IMR-90 (cell line): ENCODE measurements around the gene HSD17B7. TPM values are rescaled to one million over a fixed set of nuclear protein-coding genes. Genes with fewer than 3 reads are reported as not detected.

Experiments
- ATAC-seq: fragments of 200-7000 bp; cut with Tn5 transposase; 2 replicates; pipeline ENCODE4 v1.9.1; 2020; ENCODE audit warnings: low read depth, mild to moderate bottlenecking, moderate library complexity
- BruUV-seq: library from RNA; stranded (reverse); fragments of 400-500 nt; replicated peaks from 2 replicates; lab custom pipeline; 2021; lab: Mats Ljungman, UMichigan
- CTCF ChIA-PET: fragments of 300-600 bp; formaldehyde crosslinking; extraction: SDS; loops from one replicate; lab custom pipeline; 2021; ENCODE audit warnings: antibody characterized with exemption; lab: Yijun Ruan, JAX
- POLR2A ChIA-PET: fragments of 300-600 bp; sonication (Branson Sonifier 250); formaldehyde crosslinking; loops from one replicate; lab custom pipeline; 2022; ENCODE audit warnings: antibody characterized with exemption; ENCODE audit not compliant: unreplicated experiment; lab: Charles Lee
- DNase-seq: peaks from one replicate; pipeline ENCODE4 v3.0.0; 2013
- H2AFZ ChIP-seq: replicated peaks from 2 replicates; pipeline ENCODE3; 2013; ENCODE audit warnings: low read length, mild to moderate bottlenecking; ENCODE audit not compliant: poor library complexity
- H2AK5ac ChIP-seq: 2 replicates; pipeline ENCODE4 v1.6.1; 2013; ENCODE audit warnings: low read depth, low read length, inconsistent platforms
- H2AK9ac ChIP-seq: replicated peaks from 2 replicates; pipeline ENCODE3; 2013; ENCODE audit warnings: mild to moderate bottlenecking, low read depth, low read length, moderate library complexity; ENCODE audit not compliant: poor library complexity
- H2BK120ac ChIP-seq: 2 replicates; pipeline ENCODE4 v1.6.1; 2013; ENCODE audit warnings: low read depth, low read length, inconsistent platforms
- H2BK15ac ChIP-seq: 3 replicates; pipeline ENCODE4 v1.6.1; 2013; ENCODE audit warnings: low read depth, low read length, inconsistent platforms
- H2BK20ac ChIP-seq: 2 replicates; pipeline ENCODE4 v1.6.1; 2013; ENCODE audit warnings: low read depth, mild to moderate bottlenecking, inconsistent platforms, low read length, moderate library complexity
- H2BK5ac ChIP-seq: 2 replicates; pipeline ENCODE4 v1.6.1; 2013; ENCODE audit warnings: mild to moderate bottlenecking, low read depth, low read length, inconsistent platforms; ENCODE audit not compliant: poor library complexity, severe bottlenecking
- H3K14ac ChIP-seq: replicated peaks from 2 replicates; pipeline ENCODE4 v1.6.1; 2013; ENCODE audit warnings: low read depth, low read length, inconsistent platforms
- H3K18ac ChIP-seq: 2 replicates; pipeline ENCODE4 v1.6.1; 2013; ENCODE audit warnings: low read depth, low read length, control low read depth
- H3K23ac ChIP-seq: 2 replicates; pipeline ENCODE4 v1.6.1; 2013; ENCODE audit warnings: low read depth, low read length, inconsistent platforms
- H3K27ac ChIP-seq: 2 replicates; pipeline ENCODE4 v1.5.1; 2013; ENCODE audit warnings: mild to moderate bottlenecking, control low read depth, low read length; ENCODE audit not compliant: insufficient read depth
- H3K27me3 ChIP-seq: 2 replicates; pipeline ENCODE4 v1.6.1; 2013; ENCODE audit warnings: low read length; ENCODE audit not compliant: control insufficient read depth, insufficient read depth
- H3K36me3 ChIP-seq: 2 replicates; pipeline ENCODE4 v1.6.1; 2013; ENCODE audit warnings: low read length, mixed read lengths; ENCODE audit not compliant: control insufficient read depth, insufficient read depth
- H3K4ac ChIP-seq: 2 replicates; pipeline ENCODE4 v1.6.1; 2013; ENCODE audit warnings: low read depth, low read length, inconsistent platforms
- H3K4me1 ChIP-seq: 2 replicates; pipeline ENCODE4 v1.6.1; 2013; ENCODE audit warnings: low read length, mixed read lengths; ENCODE audit not compliant: control insufficient read depth, insufficient read depth
- H3K4me2 ChIP-seq: 2 replicates; pipeline ENCODE4 v1.6.1; 2013; ENCODE audit warnings: low read depth, mild to moderate bottlenecking, control low read depth, low read length, moderate library complexity
- H3K4me3 ChIP-seq: 2 replicates; pipeline ENCODE4 v1.5.1; 2013; ENCODE audit warnings: low read depth, mild to moderate bottlenecking, control low read depth, low read length, moderate library complexity; ENCODE audit not compliant: insufficient read depth
- H3K56ac ChIP-seq: 2 replicates; pipeline ENCODE4 v1.6.1; 2013; ENCODE audit warnings: low read length, inconsistent platforms; ENCODE audit not compliant: insufficient read depth; ENCODE audit errors: extremely low read depth
- H3K79me1 ChIP-seq, 2 experiments: 2 replicates each; pipeline ENCODE4 v1.6.1; 2013; ENCODE audit warnings: low read length in 2 of 2, inconsistent platforms in 1 of 2, low read depth in 1 of 2
- H3K9ac ChIP-seq: 2 replicates; pipeline ENCODE4 v1.6.1; 2013; ENCODE audit warnings: low read depth, low read length, control low read depth
- H3K9me1 ChIP-seq: 2 replicates; pipeline ENCODE4 v1.6.1; 2013; ENCODE audit warnings: low read length, inconsistent platforms; ENCODE audit not compliant: insufficient read depth
- H3K9me3 ChIP-seq: 2 replicates; pipeline ENCODE4 v1.6.1; 2013; ENCODE audit warnings: low read length; ENCODE audit not compliant: control insufficient read depth, insufficient read depth
- H4K20me1 ChIP-seq: 2 replicates; pipeline ENCODE4 v1.6.1; 2013; ENCODE audit warnings: low read length, inconsistent platforms; ENCODE audit not compliant: insufficient read depth
- H4K5ac ChIP-seq: 2 replicates; pipeline ENCODE4 v1.6.1; 2013; ENCODE audit warnings: mild to moderate bottlenecking, low read depth, low read length, control low read depth
- H4K8ac ChIP-seq, 2 experiments: 2 replicates each; pipeline ENCODE4 v1.6.1; 2013; ENCODE audit warnings: low read depth in 2 of 2, low read length in 2 of 2, control low read depth in 1 of 2, inconsistent platforms in 1 of 2
- H4K91ac ChIP-seq: 2 replicates; pipeline ENCODE4 v1.6.1; 2013; ENCODE audit warnings: low read depth, low read length, inconsistent platforms; ENCODE audit not compliant: insufficient read depth
- FOS ChIP-seq: fragments of 150-350 bp; IDR thresholded peaks from 2 replicates; pipeline ENCODE4 v1.6.1; 2016; ENCODE audit warnings: low read depth, low read length
- MXI1 ChIP-seq: IDR thresholded peaks from 2 replicates; pipeline ENCODE4 v1.6.1; 2012; ENCODE audit warnings: low read depth, mild to moderate bottlenecking, low read length, moderate library complexity, borderline replicate concordance
- WGBS, 2 experiments: methylation state at CpG; one replicate each; pipeline versions ENCODE4 v1.1.5 to v1.1.7; 2013; ENCODE audit warnings: missing lambda C conversion rate in 2 of 2; ENCODE audit not compliant: insufficient read length in 1 of 2; ENCODE audit errors: extremely low coverage in 2 of 2; 5-methylcytosine and 5-hydroxymethylcytosine counted together
- dilution Hi-C: fragments of 300-500 bp; cut with HindIII; formaldehyde crosslinking; loops from one replicate; pipeline ENCODE4 v1.14.3; 2018; ENCODE audit warnings: low sequenced_read_pairs; ENCODE audit not compliant: unreplicated experiment
- in situ Hi-C: fragments of 300-500 bp; cut with MboI; formaldehyde crosslinking; loops from 3 replicates; pipeline ENCODE4 v1.14.3; 2019; ENCODE audit warnings: low sequenced_read_pairs, inconsistent platforms, mixed read lengths
- intact Hi-C: fragments of 100-400 bp; cut with micrococcal nuclease; formaldehyde crosslinking; loops from 2 replicates; pipeline ENCODE4 v1.10.0; 2022
- polyA plus RNA-seq, 3 experiments: library from polyadenylated mRNA; depleted of rRNA; stranded (reverse); fragments of >200 nt; gene quantifications; 2 replicates each; pipeline ENCODE4 v1.2.3, GENCODE V29; 2012; ENCODE audit warnings: low replicate concordance in 1 of 3
- total RNA-seq: library from RNA; depleted of rRNA; stranded (reverse); fragments of >200 nt; gene quantifications from 2 replicates; pipeline ENCODE4 v1.2.3, GENCODE V29; 2012

HSD17B7 gene
- total and polyA plus RNA-seq, 2 of the 4 experiments (the other 2 are of a cell fraction): 10.6 to 17.7 TPM

- peak overlapping the region; percentile 39 for H2AK9ac ChIP-seq
- TF ChIP-seq MXI1 (no peak), FOS (no peak)
- H3K79me1 ChIP-seq: peaks cover 14 to 40% of the 10 kb centered on the region in 2 experiments; a peak in 3 of 4 replicates
- no peak overlapping the region for H4K5ac ChIP-seq
- peaks cover 14% of the 10 kb centered on the region; the same call in 1 of the 2 replicates for H3K4me1 ChIP-seq
- H2BK5ac ChIP-seq: no peak overlapping the region
- no peak overlapping the region for H2BK20ac ChIP-seq
- no peak overlapping the region for H3K27ac ChIP-seq
- H3K4me2 ChIP-seq: no peak overlapping the region
- no peak overlapping the region for H3K4me3 ChIP-seq
- H3K4ac ChIP-seq: no peak overlapping the region
- H3K9me1 ChIP-seq: peaks cover 22% of the 10 kb centered on the region
- no peaks in the 10 kb centered on the region for H3K27me3 ChIP-seq
- dilution Hi-C loops: no loop called here
- BruUV-seq: no TSS peak
- CTCF ChIA-PET: interaction anchor here (0.7 kb wide), 1 partner anchor 122 kb away, joined by 4 read pairs; no protein-coding TSS in a partner anchor
- no peak for DNase-seq
- H3K18ac ChIP-seq: no peak overlapping the region
- no peak overlapping the region for H2BK15ac ChIP-seq
- no peak overlapping the region for H4K91ac ChIP-seq
- no CpG with 5 or more reads among the region's 1 CpG for WGBS, 2 experiments
- POLR2A ChIA-PET: no interaction called here
- no peaks in the 10 kb centered on the region for H3K9me3 ChIP-seq
- no peak overlapping the region for H3K9ac ChIP-seq
- H2BK120ac ChIP-seq: no peak overlapping the region
- H3K23ac ChIP-seq: no peak overlapping the region
- in situ Hi-C loops: no loop called here
- no peak for ATAC-seq
- H3K56ac ChIP-seq: no peak overlapping the region
- peaks cover 32% of the 10 kb centered on the region for H3K36me3 ChIP-seq
- peaks cover 10% of the 10 kb centered on the region; the same call in 1 of the 2 replicates for H4K20me1 ChIP-seq
- no peak overlapping the region for H3K14ac ChIP-seq
- H4K8ac ChIP-seq: no peak overlapping the region; a peak in 1 of 4 replicates
- H2AK5ac ChIP-seq: no peak overlapping the region
- H2AFZ ChIP-seq: no peak overlapping the region
- intact Hi-C loops: no loop called here
Observed at GRCh38 chr1:162753001-162753658, 37.4 kb upstream of the HSD17B7 start.
